Gastrocnemius medialis (tissue), 4 donors: ENCODE data around the gene UGT1A5. TPM values are rescaled to one million over a fixed set of nuclear protein-coding genes. Genes with fewer than 3 reads are reported as not detected.

Source experiments
- ATAC-seq, 2 donors: fragments of 150-250 bp; one replicate each; pipeline ENCODE4 v1.9.1; 2016
- DNase-seq, 2 donors: peaks; one replicate each; pipeline ENCODE4 v3.0.0-alpha.2; 2019
- H3K27ac ChIP-seq, 4 donors: fragments of 200-600 bp; sonication (generic); 1 replicate in 1 of 4; 2 replicates in 3 of 4; pipeline ENCODE4 v1.5.1; 2016 to 2018; ENCODE audit warnings: mild to moderate bottlenecking in 2 of 4, moderate library complexity in 1 of 4
- H3K27me3 ChIP-seq, 3 donors: fragments of 200-600 bp; sonication (generic) in 2 of 3; 1 replicate in 1 of 3; 2 replicates in 2 of 3; pipeline versions ENCODE4 v1.5.1 to v1.6.0; 2016 to 2019; ENCODE audit warnings: mild to moderate bottlenecking in 1 of 3, moderate library complexity in 1 of 3
- H3K36me3 ChIP-seq, 2 donors: fragments of 200-600 bp; sonication (generic) in 1 of 2; one replicate each; pipeline ENCODE4 v1.5.1; 2017 to 2018
- H3K4me1 ChIP-seq, 2 donors: fragments of 200-600 bp; sonication (generic) in 1 of 2; one replicate each; pipeline ENCODE4 v1.5.1; 2016 to 2017; ENCODE audit warnings: mild to moderate bottlenecking in 2 of 2
- H3K4me3 ChIP-seq, 4 donors: fragments of 200-600 bp; sonication (generic) in 3 of 4; 1 replicate in 1 of 4; 2 replicates in 3 of 4; pipeline ENCODE4 v1.5.1; 2016 to 2019; ENCODE audit warnings: mild to moderate bottlenecking in 2 of 4
- H3K9me3 ChIP-seq, 3 donors: fragments of 200-600 bp; sonication (generic) in 2 of 3; 1 replicate in 1 of 3; 2 replicates in 2 of 3; pipeline ENCODE4 v1.5.1; 2016 to 2019
- POLR2A ChIP-seq, 2 donors: fragments of 450-650 bp; IDR thresholded peaks; one replicate each; pipeline ENCODE4 v1.6.1; 2017; ENCODE audit warnings: antibody characterized with exemption in 2 of 2, mild to moderate bottlenecking in 2 of 2, moderate library complexity in 2 of 2
- in situ Hi-C, 4 donors: fragments of 200-750 bp; cut with MboI; loops; one replicate each; pipeline versions ENCODE4 v1.15.0 to v1.8.0; 2017; ENCODE audit warnings: low sequenced_read_pairs in 4 of 4
- intact Hi-C: fragments of 100-400 bp; cut with DNase I; formaldehyde crosslinking; loops from one replicate; pipeline ENCODE4 v1.15.1; 2023; ENCODE audit warnings: low total_unique reads
- total RNA-seq, 4 donors: library from RNA; depleted of rRNA; stranded (reverse); fragments of >200 nt; gene quantifications; one replicate each; pipeline versions ENCODE4 v1.1.0 to v1.2.3, GENCODE V29; 2016
- TF ChIP-seq, protein P1 (sequence below), 5 experiments: fragments of 450-650 bp in 3 of 5; fragments of 200-600 bp in 2 of 5; sonication (generic) in 2 of 5; IDR thresholded peaks in 4 of 5; conservative IDR thresholded peaks in 1 of 5; 1 replicate in 4 of 5; 2 replicates in 1 of 5; pipeline ENCODE4 v1.5.1; 2016 to 2019; ENCODE audit warnings: antibody characterized with exemption in 5 of 5, mild to moderate bottlenecking in 3 of 5, moderate library complexity in 3 of 5

Gene UGT1A5
- total RNA-seq, 4 donors from 2014 or later, result not detected

DNA sequence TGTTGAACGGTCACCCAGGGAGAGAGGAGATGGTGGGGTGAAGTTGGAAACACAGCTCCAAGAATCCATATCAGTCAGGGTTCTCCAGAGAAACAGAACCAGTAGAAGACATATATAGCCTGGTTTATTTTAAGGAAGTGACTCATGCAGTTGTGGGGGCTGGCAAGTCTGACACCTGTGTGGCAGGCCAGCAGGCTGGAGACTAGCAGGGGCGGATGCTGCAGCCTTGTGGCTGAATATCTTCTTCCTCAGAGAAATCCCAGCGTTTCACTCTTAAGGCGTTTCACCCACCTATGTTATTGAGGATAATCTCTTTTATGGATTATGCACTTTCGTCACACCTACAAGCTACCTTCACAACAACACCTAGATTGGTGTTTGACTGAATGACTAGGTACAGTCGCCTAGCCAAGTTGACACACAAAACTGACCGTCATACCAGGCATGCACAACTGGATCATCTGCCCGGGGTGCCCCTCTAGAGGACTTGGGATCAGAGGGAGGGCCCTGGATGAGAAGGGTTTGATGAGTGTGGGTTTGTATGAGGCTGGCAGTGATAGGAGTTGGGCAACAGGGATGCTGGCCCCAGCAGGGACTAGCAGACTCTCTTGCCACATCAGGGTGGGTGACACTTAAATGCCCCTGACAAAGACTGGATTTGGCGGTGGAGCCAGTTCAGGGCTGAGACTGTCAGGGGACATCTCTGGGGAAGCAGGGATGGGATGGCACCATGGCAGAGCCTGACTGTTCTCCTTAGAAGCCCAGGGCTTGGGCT is 88.8 kb downstream of the UGT1A5 start:
- in situ Hi-C loops (no loop called here), intact Hi-C loops (no loop called here)
- H3K36me3 ChIP-seq, result no peaks in the 10 kb centered on the region
- H3K27ac ChIP-seq, result no peak overlapping the region
- H3K27me3 ChIP-seq, result no peaks in the 10 kb centered on the region
- no peaks in the 10 kb centered on the region for H3K4me1 ChIP-seq
- no peak for DNase-seq
- no peak for ATAC-seq
- no peaks in the 10 kb centered on the region for H3K9me3 ChIP-seq
- H3K4me3 ChIP-seq, result no peak overlapping the region
- TF ChIP-seq, protein P1, sequence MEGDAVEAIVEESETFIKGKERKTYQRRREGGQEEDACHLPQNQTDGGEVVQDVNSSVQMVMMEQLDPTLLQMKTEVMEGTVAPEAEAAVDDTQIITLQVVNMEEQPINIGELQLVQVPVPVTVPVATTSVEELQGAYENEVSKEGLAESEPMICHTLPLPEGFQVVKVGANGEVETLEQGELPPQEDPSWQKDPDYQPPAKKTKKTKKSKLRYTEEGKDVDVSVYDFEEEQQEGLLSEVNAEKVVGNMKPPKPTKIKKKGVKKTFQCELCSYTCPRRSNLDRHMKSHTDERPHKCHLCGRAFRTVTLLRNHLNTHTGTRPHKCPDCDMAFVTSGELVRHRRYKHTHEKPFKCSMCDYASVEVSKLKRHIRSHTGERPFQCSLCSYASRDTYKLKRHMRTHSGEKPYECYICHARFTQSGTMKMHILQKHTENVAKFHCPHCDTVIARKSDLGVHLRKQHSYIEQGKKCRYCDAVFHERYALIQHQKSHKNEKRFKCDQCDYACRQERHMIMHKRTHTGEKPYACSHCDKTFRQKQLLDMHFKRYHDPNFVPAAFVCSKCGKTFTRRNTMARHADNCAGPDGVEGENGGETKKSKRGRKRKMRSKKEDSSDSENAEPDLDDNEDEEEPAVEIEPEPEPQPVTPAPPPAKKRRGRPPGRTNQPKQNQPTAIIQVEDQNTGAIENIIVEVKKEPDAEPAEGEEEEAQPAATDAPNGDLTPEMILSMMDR (IDR thresholded peaks at IDR 0.05 in 4 of 5, conservative IDR thresholded peaks at IDR 0.05 in 1 of 5), result no peak
- no peak for TF ChIP-seq POLR2A (IDR thresholded peaks at IDR 0.05)

DNA sequence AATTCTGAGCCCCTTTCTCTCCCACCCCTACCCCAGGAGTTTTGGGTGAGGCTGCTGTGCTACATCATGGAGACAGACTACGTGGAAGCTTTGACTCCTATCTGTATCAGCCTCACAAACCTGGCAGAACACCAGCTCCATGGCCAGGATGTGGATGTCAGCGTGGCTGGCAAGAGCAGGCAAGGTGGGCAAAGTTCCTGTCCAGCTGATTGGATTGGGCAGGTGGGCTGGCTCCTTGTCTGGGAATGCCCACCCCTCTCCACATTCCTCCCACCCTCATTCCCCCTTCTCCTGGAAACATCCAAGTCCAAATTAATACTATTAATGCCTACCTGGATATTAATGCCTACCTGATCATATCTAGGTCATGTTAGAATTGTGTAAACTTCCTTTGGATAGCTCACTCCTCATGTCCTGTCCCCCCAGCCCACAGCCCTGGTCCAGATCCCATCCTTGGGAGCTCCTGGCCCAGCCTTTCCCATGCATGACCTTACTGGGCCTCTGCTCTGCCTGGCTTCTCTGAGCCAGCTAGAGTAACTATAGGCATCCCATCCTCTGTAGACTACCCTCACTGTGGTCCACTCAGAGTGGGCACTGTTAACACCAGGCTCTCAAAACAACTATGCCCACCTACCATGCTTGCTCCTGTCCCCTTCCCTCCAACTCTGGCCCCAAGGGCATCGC is 89.6 kb downstream of the UGT1A5 start:
- Histone ChIP-seq H3K27me3 (no peaks in the 10 kb centered on the region), H3K4me1 (no peaks in the 10 kb centered on the region), H3K36me3 (no peaks in the 10 kb centered on the region), H3K9me3 (no peaks in the 10 kb centered on the region), H3K27ac (no peak overlapping the region), H3K4me3 (no peak overlapping the region)
- intact Hi-C loops, result no loop called here
- TF ChIP-seq, protein P1 (IDR thresholded peaks at IDR 0.05 in 4 of 5, conservative IDR thresholded peaks at IDR 0.05 in 1 of 5), result no peak
- no peak for TF ChIP-seq POLR2A (IDR thresholded peaks at IDR 0.05)
- ATAC-seq (no peak), DNase-seq (no peak)
- in situ Hi-C loops, result no loop called here

DNA sequence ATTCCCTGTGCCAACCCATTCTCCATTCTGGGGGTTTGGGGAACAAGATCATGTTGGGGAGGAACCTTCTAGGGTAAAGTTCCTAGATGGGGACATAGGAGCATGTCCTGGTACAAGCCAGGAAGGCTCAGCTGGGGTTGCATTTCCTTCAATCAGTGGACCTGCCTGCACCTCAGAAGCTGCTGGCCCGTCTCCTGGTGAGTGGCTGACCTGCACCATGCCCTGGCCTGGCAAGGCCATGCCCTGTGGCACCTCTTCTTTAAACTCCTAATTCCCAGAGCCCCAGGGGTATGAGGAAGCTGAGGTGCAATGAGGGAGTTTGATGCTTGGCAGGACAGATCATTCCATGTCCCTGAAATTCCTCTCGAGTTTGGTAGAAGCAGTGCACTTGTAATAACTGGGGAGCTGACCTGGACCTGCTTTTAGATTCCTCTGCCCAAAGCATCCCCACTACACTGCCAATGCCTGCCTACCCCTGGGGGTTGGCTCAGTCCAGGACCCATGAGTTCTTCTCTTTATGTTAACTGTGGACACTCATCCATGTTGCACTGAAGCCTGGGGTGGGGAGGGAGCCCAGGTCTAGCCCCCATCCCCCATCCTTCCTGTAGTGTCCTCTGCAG is 90.7 kb downstream of the UGT1A5 start:
- no peak for TF ChIP-seq POLR2A (IDR thresholded peaks at IDR 0.05)
- DNase-seq (no peak), ATAC-seq (no peak)
- Histone ChIP-seq H3K9me3 (no peaks in the 10 kb centered on the region), H3K4me3 (no peak overlapping the region), H3K27ac (no peak overlapping the region), H3K4me1 (no peaks in the 10 kb centered on the region), H3K27me3 (no peaks in the 10 kb centered on the region), H3K36me3 (no peaks in the 10 kb centered on the region)
- intact Hi-C loops, result no loop called here
- in situ Hi-C loops, result no loop called here

DNA sequence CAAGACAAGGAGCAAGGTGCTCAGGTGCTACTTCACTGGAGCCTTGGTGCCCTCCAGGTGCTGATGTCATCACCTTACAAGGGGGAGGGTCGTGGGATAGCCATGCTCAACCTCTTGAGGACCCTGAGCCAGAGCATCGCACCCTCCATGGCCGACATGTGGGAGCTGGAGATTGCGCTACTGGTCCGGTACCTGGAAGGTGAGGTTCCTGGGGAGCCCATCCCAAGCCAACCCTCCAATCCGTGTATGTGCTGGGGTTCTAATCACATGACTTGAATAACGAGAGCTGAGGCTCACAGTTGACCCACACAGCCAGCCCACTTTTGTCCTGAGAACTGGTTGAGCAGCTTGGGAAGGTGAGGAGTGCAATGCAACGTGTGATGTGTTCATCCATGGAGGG is 91.3 kb downstream of the UGT1A5 start:
- ATAC-seq (no peak), DNase-seq (no peak)
- in situ Hi-C loops, result no loop called here

More for the DNA sequence above, 91.3 kb downstream of the UGT1A5 start:
- Histone ChIP-seq H3K27me3 (no peaks in the 10 kb centered on the region), H3K36me3 (no peaks in the 10 kb centered on the region), H3K9me3 (no peaks in the 10 kb centered on the region), H3K4me3 (no peak overlapping the region), H3K27ac (no peak overlapping the region), H3K4me1 (no peaks in the 10 kb centered on the region)
- TF ChIP-seq, protein P1 (IDR thresholded peaks at IDR 0.05 in 4 of 5, conservative IDR thresholded peaks at IDR 0.05 in 1 of 5), result no peak
- no peak for TF ChIP-seq POLR2A (IDR thresholded peaks at IDR 0.05)
- intact Hi-C loops, result no loop called here
